Ovary (tissue), 3 donors: ENCODE results near the gene SAMD4A.

Experiments used
- CTCF ChIP-seq, 3 donors: fragments of 450-650 bp in 2 of 3; fragments of 200-600 bp in 1 of 3; IDR thresholded peaks; one replicate each; pipeline versions ENCODE4 v1.5.1 to v1.8.0; 2016 to 2022; ENCODE audit warnings: antibody characterized with exemption in 3 of 3, mild to moderate bottlenecking in 1 of 3
- POLR2A ChIP-seq: fragments of 450-650 bp; IDR thresholded peaks from one replicate; pipeline ENCODE4 v1.6.1; 2017; ENCODE audit warnings: antibody characterized with exemption, mild to moderate bottlenecking, moderate library complexity
- donor health status: DM: no; HTN: no; CAD: no.

- TF ChIP-seq POLR2A (no peak), CTCF (IDR thresholded peaks at IDR 0.05) (no peak)
These were observed 247.1 kb downstream of the SAMD4A start for GRCh38 chr14:54814076-54814475.
